Endothelial cell of umbilical vein (primary cell): ENCODE measurements around the gene CA6.

ENCODE experiments used
- EZH2 ChIP-seq: IDR thresholded peaks from 2 replicates; pipeline ENCODE4 v1.6.1; 2012; ENCODE audit warnings: borderline replicate concordance, low read depth, mild to moderate bottlenecking, moderate library complexity, low read length, inconsistent platforms; ENCODE audit not compliant: severe bottlenecking
- GATA2 ChIP-seq: IDR thresholded peaks from 2 replicates; pipeline ENCODE4 v1.7.0; 2011; ENCODE audit warnings: low read depth, mild to moderate bottlenecking, moderate library complexity, mixed read lengths, low read length; ENCODE audit not compliant: insufficient read length, insufficient read depth
- MYC ChIP-seq: IDR thresholded peaks from one replicate; pipeline ENCODE4 v1.6.1; 2011; ENCODE audit warnings: mild to moderate bottlenecking, low read depth, low read length
- POLR2A ChIP-seq: IDR thresholded peaks from 2 replicates; pipeline ENCODE4 v1.6.1; 2012; ENCODE audit warnings: low read depth, mild to moderate bottlenecking, control low read depth, low read length
- POLR2AphosphoS5 ChIP-seq: IDR thresholded peaks from 2 replicates; pipeline ENCODE4 v1.6.1; 2012; ENCODE audit warnings: low read depth, mild to moderate bottlenecking, control low read depth, low read length, moderate library complexity; ENCODE audit not compliant: insufficient read depth
- TF ChIP-seq, protein P1 (sequence below), 2 donors: IDR thresholded peaks; 1 replicate in 1 of 2; 2 replicates in 1 of 2; pipeline ENCODE4 v1.5.1; 2011; ENCODE audit warnings: low read length in 2 of 2, mild to moderate bottlenecking in 2 of 2, moderate library complexity in 2 of 2, control low read depth in 1 of 2, inconsistent platforms in 1 of 2, low read depth in 1 of 2; ENCODE audit not compliant: insufficient read depth in 1 of 2; ENCODE audit errors: extremely low read depth in 1 of 2
- TF ChIP-seq, protein P2 (sequence below): IDR thresholded peaks from 2 replicates; pipeline ENCODE4 v1.6.1; 2011; ENCODE audit not compliant: insufficient read depth, insufficient read length

DNA sequence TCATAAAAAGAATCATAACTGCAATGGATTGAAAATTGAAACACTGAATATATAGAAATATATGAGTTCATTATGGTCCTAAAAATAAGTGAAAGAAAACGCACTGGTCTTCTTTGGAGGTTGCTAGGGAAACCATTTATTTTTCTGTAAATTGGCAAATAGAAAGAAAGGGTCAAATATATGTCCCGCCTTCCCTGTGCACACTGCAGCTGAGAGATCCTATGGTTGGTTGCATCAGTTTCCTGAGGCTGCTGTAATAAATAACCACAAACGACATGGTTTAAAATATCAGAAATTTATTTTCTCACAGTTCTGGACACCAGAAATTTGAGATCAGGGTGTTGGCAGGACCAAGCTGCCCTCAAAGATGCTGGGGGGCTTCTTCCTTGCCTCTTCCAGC lies 35.0 kb downstream of the CA6 start:
- no peak for TF ChIP-seq POLR2A
- TF ChIP-seq, protein P1, sequence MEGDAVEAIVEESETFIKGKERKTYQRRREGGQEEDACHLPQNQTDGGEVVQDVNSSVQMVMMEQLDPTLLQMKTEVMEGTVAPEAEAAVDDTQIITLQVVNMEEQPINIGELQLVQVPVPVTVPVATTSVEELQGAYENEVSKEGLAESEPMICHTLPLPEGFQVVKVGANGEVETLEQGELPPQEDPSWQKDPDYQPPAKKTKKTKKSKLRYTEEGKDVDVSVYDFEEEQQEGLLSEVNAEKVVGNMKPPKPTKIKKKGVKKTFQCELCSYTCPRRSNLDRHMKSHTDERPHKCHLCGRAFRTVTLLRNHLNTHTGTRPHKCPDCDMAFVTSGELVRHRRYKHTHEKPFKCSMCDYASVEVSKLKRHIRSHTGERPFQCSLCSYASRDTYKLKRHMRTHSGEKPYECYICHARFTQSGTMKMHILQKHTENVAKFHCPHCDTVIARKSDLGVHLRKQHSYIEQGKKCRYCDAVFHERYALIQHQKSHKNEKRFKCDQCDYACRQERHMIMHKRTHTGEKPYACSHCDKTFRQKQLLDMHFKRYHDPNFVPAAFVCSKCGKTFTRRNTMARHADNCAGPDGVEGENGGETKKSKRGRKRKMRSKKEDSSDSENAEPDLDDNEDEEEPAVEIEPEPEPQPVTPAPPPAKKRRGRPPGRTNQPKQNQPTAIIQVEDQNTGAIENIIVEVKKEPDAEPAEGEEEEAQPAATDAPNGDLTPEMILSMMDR (IDR thresholded peaks at IDR 0.05; ENCODE audit: extremely low read depth in 1 of 2, insufficient read depth in 1 of 2, low read depth in 1 of 2, low read length in 2 of 2): no peak
- no peak for TF ChIP-seq GATA2
- no peak for TF ChIP-seq POLR2AphosphoS5
- TF ChIP-seq, protein P2, sequence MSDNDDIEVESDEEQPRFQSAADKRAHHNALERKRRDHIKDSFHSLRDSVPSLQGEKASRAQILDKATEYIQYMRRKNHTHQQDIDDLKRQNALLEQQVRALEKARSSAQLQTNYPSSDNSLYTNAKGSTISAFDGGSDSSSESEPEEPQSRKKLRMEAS: no peak
- no peak for TF ChIP-seq EZH2
- TF ChIP-seq MYC: no peak
